Bone marrow (tissue), 2 donors: ENCODE measurements around the gene NRXN3.

ENCODE experiments used
- DNase-seq, 2 donors: peaks; one replicate each; lab custom pipeline; 2025; lab: John Stamatoyannopoulos, UW

Gene NRXN3

DNA sequence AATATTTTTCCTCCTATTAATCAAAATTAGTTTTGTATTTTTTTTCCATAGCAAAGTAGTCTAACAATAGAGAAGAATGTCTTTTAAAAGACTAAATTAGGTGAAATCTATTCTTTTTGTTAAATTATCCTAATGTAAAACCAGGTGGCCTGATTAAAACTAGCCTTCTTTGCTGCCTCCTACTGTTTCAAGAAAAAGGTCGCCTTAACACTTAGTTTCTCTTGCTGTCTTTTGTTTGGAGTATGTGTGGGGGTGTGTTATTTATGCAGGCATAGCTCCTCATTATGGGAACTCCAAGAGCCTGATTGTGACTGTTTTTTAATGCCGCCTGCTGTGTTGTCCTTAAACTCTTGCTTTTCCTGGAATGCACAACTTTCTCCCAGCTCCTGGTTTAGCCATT lies 1185.9 kb downstream of the NRXN3 start:
- no peak for DNase-seq

DNA sequence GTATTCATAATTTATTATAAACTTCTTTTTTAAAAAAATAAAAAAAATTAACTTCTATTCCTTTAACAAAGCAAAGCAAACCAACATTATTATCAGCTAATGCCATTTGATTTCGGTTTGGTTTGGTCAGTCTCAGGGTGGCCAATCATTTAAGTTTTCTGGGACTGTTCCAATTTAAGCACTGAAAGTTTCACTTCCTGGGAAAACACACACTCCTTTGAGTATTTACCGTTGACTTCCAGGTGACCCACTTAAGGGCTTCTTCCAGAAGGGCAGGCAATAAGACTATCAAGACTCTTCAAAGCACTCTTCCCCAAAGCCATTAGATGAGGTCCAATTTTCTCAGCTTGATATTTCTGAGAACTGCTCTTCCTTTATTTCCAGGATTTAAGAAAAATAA lies 1187.1 kb downstream of the NRXN3 start:
- DNase-seq = no peak

DNA sequence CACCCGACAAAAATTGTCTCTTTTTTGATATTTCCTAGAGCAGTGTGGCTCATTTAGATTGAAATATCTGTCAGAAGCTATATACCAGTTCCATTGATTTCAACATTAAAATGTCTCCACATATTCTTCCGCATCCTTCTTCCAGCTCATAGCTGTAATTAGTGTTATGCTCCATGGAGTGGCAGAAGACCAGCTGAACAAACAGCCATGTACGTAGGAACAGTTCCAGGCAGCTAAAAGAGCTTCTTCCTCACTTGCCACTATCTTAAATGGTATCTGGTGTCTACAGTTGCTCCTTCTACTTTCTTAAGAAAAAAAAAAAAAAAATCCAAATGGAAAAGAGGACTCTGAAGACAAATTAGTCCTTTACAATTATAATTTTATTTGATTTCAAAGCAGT lies 1193.1 kb downstream of the NRXN3 start:
- no peak for DNase-seq

DNA sequence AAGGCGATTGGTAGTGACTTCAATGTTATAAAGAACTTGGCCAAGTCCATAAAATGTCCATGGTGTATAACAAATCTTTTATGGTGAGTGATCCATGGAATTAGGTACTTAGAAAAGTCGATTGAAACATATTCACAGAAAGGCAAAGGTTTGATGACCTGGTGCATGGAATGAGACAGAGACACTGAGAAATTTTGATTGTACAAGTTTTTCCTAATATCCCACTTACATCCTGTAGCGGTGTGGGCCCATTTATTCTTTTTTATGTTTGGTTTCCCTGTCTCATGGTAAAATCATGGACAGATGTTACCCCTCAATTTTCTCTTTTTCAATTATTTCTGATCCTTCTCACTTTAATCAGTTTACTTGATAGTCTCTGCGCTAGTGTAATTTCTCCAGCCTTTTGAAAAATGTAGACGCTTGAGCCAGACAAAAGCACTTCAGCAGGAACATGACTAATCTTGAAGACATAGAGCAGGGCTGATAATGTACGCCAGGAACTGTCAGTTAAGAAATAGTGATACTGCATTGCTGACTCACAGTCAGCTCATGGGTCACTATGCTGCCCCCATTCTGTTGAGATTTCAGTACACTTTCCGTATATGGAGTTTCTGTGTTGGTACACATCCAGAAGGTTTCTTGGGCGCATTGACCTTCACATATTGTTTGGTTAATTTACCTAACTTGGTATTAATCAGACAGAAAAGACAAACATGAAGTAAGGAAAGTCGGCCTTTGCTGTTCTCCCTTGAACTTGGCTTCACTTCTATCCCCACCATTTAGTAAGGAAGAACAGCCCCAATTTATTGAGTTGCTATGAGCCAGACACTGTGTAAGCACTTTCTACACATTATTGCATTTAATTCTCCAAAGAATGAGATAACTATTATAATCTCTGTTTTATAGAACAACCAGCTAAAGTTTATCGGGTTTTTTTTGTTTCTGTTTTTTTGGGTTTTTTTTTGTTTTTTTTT lies 1199.5 kb downstream of the NRXN3 start:
- DNase-seq = no peak

DNA sequence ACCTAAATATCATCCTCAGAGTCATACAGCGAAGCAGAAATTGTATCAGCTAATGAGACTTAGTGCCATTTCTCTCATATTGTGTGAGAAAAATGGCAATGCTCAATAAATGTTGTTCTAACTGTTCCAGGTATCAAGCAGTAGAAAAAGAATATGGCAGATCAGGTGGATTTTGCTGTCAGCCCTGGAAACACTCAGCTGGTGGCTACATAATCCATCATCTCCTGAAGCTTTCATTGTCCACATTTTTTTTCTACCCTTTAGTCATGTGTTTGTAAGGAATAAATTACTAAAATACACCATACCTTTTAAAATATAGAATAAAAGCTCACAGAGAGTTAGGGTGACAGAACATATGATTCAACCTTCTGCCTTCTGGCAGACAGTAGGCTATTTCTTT lies 1200.8 kb downstream of the NRXN3 start:
- no peak for DNase-seq

DNA sequence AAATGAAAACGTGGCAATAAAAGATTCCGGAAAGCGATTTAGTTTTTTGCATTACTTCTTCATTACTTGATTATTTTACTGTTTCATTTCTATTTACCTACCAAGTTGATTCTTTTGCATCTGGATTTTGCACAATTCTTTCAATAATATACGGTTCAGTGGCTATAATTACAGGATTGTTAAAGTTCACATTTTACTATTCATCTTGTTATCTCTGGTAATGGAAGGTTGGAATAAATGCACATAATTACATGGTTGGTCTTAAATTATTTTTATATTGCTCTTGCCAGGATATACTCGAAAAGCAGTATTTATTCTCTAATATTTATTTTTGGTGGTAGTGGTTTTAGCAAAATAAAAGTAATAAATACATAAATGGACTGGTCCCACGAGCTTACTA lies 1203.3 kb downstream of the NRXN3 start:
- DNase-seq = no peak

DNA sequence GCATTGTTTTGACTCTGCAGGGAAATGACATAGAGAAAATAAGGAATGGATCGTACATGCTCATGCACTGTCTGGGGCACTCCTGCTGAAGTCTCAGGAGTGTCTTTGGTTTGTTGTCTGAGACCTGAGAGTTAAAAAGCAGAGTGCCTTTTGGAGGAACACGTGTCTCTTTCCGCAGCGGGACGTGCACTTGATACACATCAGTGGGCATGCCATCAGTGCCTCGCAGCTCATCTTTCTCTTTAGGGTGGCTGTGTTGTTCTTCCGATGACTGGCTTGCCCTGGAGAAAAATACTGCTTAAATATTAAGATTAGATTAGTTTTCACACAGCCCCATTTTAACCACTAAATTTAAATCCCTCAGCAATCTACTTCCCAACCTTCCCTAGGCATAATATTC lies 1205.2 kb downstream of the NRXN3 start:
- no peak for DNase-seq

DNA sequence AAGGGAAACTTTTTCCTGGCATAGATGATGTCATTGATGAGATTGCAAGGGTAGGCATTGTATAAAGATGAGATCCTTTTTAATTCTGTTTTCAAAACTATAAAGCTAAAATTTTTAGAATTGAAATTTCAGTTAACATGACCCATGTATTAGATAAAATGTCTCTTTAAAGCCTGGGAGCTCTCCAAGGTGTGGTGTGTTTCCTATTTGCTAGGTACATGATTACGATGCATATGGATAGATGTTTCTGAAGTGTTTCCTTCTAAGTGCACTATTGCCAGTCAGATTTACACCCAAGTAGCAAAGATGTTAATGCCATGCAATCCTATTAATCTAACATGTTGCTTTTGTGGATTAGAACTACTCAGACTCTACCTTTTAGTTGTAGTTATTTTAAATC lies 1206.4 kb downstream of the NRXN3 start:
- DNase-seq = no peak

DNA sequence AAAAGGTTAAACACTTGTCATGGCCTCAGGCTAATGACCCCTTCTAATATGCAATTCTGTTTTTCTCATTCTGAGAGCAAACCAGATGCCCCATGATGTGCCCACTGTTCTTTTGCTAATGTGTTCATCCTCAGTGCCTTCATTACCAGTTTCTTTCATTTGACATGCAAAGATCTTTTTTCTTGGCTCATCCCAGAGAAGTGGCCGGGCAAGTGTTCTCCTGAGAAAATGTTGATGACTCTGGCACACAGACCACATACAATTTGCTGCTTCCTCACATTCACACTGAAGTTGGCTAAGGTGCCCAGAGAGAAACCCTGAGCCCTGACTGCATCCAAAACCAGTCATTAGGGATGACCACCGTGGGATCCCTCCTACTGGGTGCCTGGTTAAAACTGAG lies 1207.8 kb downstream of the NRXN3 start:
- no peak for DNase-seq

DNA sequence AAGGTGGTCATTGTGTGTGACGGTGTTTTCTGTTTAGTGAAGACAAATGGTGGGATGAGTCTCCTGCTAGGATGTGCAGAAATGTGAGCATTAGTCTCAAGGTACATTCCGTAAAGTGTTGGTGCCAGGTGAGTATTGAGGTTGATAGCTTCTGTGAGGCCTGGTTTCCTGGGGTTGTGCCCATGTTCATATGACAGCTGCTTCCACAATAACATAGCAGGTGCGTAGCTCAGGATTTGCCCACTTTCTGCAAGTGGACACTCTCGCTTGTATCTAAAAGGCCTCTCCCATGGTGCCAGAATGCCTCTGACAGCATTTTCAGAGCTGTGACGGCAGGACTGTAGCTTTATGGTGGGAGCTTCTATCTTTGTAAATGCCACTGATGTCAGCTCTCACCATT lies 1209.1 kb downstream of the NRXN3 start:
- no peak for DNase-seq

DNA sequence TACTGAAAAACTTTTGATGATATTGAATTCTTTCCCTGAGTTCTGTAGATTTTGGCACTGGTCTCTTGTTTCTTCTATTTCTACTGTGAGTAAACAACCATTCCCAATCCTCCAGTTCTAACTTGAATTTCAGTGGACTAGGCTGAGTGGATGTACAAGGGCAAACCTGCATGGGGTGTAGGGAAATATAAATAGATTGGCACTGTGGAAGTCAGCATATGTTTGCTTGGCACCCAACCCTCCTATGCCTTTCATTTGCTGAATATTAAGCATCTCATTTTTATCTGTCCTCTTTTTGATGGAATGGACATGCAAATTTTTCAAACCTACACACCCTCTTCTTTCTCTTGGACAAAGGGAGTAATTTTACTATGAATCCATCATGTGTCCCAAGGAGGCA lies 1212.9 kb downstream of the NRXN3 start:
- no peak for DNase-seq

DNA sequence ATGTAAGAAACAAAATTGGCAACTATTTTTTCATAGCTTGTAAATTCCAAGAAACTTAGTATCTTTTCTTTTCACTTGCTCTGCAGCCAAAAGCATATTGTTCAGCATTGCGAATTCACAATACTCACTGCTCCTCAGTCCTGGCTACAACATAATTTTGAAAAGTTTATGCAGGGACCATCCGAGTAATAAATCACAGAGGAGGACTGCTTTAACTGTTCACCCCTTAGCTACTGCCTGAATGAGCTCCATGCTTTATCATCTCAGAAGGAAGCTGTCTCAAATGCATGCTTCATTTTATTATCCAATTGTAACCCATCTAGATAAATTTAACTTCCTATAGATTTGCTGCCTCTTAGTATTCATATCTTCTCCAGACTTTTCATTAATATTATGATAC lies 1213.3 kb downstream of the NRXN3 start:
- no peak for DNase-seq

DNA sequence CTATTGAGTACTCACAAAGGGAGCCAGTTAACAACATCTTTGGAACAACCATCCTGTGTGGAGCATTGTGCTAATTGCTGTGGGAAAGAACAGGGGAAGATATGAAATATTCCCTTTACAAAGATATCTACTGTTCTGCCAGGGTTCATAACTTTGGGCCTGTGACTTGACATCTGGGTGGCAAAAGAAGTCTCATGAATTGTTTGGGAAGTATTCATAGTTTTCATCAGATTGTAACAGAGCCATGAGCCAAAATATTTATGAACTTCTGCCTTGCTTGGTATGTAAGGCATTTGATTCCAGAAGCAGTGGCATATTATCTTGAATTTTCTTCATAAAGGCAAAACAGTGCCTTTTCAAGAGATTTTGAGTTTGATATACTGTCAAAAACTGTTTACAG lies 1224.9 kb downstream of the NRXN3 start:
- DNase-seq = no peak

DNA sequence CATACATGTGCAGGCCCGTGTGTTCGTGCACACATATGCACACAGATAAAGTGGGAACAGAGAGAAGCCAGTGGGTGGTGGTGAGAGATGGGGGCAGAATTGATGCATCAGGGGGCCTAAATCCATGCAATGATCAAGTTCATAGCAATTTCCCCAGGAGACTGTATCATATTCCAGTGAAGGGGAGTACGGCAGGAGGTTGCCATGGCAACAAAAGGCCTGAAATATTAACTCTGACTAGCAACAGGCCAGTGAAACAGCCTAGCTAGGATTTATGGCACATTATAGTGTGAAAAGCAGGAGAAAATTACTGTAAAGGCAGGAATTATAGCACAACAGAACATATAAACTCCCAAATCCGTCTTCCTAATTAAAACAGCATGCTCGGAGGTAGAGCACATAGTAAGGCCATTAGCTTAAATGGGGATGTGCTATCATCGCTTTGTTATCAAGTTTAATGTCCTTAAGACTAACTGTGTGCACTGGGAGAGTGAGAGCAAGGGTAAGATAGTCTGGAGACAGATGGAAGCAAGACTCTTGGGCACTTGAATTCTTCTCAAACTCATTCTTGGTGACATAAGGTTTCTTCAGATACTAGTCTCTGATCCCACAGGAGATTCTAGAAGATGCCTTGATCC lies 1234.8 kb downstream of the NRXN3 start:
- DNase-seq = no peak

DNA sequence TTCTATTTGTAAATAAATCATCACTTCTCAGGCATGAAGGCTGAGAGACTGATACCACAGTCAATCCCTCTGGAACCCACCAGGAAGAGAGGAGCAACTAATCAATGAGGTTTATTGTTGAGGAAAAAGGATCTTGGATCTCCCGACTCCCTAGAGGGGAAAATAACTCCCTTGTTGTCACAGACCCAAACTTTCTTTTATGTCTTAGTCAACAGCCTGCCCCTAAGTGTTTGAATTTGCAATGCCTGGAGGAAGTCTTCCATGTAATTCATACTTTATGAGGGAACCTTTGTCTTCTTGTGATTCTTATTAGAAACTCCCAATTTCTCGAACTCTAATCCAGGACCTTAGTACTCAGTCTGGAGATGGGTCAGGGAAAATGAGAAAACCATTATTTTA lies 1235.3 kb downstream of the NRXN3 start:
- DNase-seq = no peak

DNA sequence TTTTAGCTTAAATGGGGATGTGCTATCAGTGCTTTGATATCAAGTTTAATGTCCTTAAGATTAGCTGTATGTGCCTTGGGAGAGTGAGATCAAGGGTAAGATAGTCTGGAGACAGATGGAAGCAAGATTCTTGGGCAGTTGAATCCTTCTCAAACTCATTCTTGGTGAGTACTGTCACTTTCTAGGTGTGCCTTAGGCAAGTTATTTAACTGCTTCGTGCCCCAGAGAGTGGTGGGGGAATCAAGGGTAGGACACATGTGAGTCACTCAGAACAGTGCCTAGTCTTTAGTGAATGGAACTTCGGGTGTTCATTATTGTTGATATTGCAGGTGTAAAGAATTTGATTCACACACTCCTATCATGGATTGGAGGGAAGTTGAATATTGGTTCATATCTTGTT lies 1237.4 kb downstream of the NRXN3 start:
- DNase-seq = no peak

DNA sequence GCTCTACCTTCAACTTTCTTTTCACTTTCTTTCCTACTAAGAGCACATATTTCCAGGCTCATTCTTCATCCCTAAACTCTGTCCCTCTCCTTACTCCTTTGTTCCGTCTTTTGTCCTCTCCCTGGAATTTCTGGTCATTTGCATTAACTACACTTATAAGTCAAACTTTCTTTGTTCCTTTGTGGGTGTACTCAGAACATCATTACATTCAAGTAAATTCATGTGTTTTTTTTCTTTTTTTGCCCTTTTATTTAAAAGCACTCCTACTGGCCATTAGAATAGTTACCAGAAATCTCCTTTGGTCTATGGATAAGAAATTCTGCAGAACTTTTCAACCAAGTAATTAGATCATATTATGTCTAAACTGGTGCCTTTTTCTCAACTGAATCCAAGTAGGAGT lies 1238.5 kb downstream of the NRXN3 start:
- no peak for DNase-seq

DNA sequence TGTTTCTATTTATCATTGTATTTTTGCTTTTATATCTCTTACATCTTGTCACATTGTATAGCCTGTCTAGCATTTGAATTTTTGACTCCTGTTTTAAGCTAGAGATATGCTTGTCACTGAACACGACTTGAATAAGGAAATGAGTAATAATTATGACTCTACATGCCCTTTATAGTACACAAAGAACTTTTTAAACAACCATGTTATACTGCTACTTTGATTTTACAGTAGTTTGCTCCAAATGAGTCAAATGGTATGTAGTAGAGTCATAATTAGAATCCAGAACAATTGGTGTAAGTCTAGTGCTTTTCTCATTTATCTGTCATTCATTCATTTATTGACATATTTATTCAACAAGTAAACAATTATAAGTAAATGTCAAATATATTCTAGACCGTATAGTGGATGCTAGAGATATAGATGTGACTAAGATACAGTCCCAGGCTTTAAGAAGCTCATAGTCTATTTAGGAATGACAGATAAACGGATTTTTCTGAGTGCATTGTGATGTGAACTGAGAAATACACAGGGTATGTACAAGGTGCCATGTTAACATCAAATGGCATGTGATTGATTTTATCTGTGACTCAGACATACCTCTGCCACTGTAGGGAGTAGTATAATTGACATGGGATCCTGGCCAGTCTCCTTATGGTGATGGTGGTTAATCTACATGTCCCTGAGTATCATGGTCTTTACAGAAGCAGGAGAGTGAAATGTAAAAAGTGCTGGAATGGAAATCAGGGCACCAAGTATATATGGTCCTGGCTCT lies 1241.4 kb downstream of the NRXN3 start:
- no peak for DNase-seq

DNA sequence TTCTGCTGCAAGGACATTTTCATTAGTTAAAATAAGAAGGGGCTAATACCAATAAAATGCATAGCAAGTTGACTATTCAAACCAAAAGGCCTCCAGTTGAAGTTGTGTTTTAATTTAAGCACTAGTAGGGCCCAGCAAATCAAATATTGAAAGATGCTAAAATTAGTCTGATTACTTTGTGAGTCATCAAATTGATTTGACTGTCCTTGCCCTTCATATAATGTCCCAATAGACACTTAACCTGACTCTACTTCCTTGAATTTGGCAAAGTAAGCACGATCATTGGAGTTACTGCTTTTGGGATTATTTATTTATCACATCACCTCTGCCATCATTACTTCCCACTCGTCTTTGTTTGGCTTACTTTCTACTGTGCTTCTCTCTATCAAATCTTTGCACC lies 1242.6 kb downstream of the NRXN3 start:
- DNase-seq = no peak

DNA sequence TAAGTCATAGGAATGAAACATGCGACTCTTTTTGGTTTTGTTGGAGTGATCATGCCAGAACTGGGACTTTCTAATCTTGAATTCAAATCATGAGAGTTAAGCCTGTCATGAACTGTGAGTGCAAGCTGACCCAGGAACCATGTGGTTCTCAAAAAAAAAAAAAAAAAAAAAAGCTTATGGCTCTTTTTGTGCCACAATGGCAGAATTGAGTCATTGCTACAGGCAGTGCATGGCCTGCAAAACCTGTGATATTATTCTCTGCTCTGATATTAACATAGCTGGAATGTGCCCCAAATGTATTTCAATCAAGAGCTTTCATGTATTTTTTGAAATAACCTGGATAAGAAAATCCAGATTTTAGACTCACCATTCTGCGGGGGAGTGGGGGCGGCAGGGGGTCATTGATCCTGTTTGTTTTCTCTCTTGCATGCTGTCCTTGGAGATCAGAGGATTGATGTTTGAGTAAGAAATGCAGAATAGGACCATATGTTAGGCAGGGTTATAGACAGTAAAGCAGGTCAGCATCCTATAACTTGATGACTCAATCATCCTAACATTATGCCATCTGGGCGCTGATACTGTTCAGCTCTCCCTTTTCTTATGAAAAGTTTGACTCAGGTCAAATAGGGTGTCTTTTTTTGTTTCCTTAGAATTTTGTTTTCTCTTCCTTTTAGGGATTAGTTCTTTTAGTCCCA lies 1243.7 kb downstream of the NRXN3 start:
- DNase-seq = no peak

DNA sequence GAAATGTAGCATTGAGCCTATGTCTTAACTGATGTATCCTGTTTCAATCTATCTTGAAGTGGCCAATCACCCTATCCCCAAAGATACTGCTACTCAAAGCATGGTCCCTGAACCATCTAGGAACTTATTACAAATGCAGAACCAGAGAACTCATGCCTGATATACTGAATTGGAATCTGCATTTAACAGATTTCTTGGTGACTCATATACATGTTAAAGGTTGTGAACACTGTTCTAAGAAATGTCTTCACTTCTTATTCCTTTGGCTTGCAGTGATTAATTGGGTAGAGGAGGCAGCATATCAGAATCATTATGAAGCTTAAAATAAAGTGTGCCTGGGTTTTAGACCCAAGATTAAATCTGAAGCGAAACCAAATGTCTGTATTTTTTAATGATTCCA lies 1245.6 kb downstream of the NRXN3 start:
- no peak for DNase-seq

DNA sequence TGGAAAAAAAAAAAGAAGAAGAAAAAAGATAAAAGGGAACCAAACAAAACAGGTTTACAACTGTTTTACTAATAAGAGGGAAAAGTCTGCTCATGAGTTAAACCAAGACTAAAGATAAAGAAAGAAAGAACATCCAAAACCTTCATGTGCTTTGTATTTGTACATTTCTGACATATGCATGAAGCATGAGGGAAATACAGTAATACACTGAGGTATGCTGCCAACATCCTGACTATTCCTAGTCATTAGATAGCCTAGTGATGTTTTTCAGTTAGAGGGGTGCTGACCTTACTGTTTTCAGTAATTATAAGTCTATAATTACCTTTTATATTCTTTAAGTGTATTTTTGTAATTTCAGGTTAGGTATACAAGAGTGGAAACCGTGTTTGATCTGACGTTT lies 1247.8 kb downstream of the NRXN3 start:
- DNase-seq = no peak
